ENCODE data around the gene EPAS1.

DNA sequence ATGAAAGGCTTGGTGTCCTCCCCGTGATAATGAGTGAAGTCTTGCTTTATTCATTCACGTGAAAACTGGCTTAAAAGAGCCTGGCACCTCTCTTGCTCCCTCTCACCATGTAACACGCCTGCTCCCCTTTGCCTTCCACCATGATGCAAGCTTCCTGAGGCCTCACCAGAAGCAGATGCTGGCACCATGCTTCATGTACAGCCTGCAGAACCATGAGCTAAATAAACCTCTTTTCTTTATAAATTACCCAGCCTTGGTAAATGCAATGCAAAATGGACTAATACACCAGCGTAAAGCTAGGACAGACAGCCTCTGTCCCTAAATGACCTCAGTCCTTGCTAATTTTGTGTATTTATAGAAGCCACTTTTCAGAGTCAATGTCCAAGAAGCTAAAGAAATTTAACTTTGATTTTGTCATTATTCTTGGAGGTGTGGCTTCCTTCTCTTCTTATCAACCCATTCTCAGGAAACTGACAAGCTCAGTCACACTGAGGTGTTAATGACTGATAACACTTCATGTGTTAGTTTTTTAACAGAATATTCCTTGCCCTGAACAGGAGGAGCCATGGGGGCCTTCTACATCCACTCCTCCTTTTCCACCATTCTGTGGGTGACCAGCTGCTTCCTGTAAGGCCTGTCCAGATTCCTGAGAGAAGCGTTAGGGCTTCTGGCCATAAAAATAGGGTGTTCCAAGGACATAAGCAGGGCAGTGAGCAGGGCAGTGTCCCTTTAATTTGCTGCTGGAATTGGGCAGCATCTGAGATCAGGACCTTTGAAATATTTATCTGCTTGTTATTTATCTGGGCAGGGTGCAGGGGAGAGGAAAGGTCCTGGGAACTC, 38.0 kb upstream of the EPAS1 start:
- TF ChIP-seq, protein P1, sequence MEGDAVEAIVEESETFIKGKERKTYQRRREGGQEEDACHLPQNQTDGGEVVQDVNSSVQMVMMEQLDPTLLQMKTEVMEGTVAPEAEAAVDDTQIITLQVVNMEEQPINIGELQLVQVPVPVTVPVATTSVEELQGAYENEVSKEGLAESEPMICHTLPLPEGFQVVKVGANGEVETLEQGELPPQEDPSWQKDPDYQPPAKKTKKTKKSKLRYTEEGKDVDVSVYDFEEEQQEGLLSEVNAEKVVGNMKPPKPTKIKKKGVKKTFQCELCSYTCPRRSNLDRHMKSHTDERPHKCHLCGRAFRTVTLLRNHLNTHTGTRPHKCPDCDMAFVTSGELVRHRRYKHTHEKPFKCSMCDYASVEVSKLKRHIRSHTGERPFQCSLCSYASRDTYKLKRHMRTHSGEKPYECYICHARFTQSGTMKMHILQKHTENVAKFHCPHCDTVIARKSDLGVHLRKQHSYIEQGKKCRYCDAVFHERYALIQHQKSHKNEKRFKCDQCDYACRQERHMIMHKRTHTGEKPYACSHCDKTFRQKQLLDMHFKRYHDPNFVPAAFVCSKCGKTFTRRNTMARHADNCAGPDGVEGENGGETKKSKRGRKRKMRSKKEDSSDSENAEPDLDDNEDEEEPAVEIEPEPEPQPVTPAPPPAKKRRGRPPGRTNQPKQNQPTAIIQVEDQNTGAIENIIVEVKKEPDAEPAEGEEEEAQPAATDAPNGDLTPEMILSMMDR (IDR thresholded peaks at IDR 0.05) = no peak
- TF ChIP-seq POLR2A (IDR thresholded peaks at IDR 0.05) = no peak

Measured in uterus (tissue), 2 donors.